Measurements from ENCODE around the gene MOAP1. TPM values are rescaled to one million over a fixed set of nuclear protein-coding genes. Genes with fewer than 3 reads are reported as not detected.

The MOAP1 gene
- total and polyA plus RNA-seq, 2 of the 8 experiments (the other 6 are each of a cell fraction or from before 2014, with no cell fraction given) = 18.3 to 20.1 TPM

- TF ChIP-seq CTCF (IDR thresholded peaks at IDR 0.05; ENCODE audit: control extremely low read depth in 1 of 3, insufficient read depth in 1 of 3, low read depth in 1 of 3, low read length in 3 of 3) (no peak), CHD7 (IDR thresholded peaks at IDR 0.05; ENCODE audit: insufficient replicate concordance, low read length) (no peak), CTBP2 (IDR thresholded peaks at IDR 0.05; ENCODE audit: borderline replicate concordance, insufficient read depth, insufficient read length, low read length) (no peak), CBX5 (IDR thresholded peaks at IDR 0.05; ENCODE audit: low read depth, low read length) (no peak), POLR2AphosphoS5 (IDR thresholded peaks at IDR 0.05; ENCODE audit: low read depth, low read length) (no peak), KDM5A (IDR thresholded peaks at IDR 0.05; ENCODE audit: low read length) (no peak)
These were observed 34.2 kb downstream of the MOAP1 start (continued) for GRCh38 chr14:93150227-93151208.
